ENCODE measurements around the gene TRAFD1.

The TRAFD1 gene

GRCh38 chr12:112194601-112195247, 69.4 kb downstream of the TRAFD1 start:
- no peak overlapping the region for H3K4me3 ChIP-seq (ENCODE audit: low read length)
- no peak for DNase-seq (ENCODE audit: low read depth)
- no peak for TF ChIP-seq CTCF (conservative IDR thresholded peaks at IDR 0.05; ENCODE audit: low read length)

GRCh38 chr12:112196196-112196875, 71.0 kb downstream of the TRAFD1 start:
- no peak for DNase-seq (ENCODE audit: low read depth)
- no peak for TF ChIP-seq CTCF (conservative IDR thresholded peaks at IDR 0.05; ENCODE audit: low read length)
- no peak overlapping the region for H3K4me3 ChIP-seq (ENCODE audit: low read length)

- no peak overlapping the region for H3K4me3 ChIP-seq (ENCODE audit: low read length)
- peak; percentile 65 for TF ChIP-seq CTCF (conservative IDR thresholded peaks at IDR 0.05; ENCODE audit: low read length)
- peak; percentile 43 for DNase-seq (ENCODE audit: low read depth)
Observed at GRCh38 chr12:112198120-112198733, 72.9 kb downstream of the TRAFD1 start.

- no peak for DNase-seq (ENCODE audit: low read depth)
- no peak for TF ChIP-seq CTCF (conservative IDR thresholded peaks at IDR 0.05; ENCODE audit: low read length)
- H3K4me3 ChIP-seq (ENCODE audit: low read length) = no peak overlapping the region
Observed at GRCh38 chr12:112199136-112199535, 73.8 kb downstream of the TRAFD1 start.

Measured in AG10803 (cell line).